H1 (cell line): ENCODE results near the gene JPT2. TPM values are rescaled to one million over a fixed set of nuclear protein-coding genes. Genes with fewer than 3 reads are reported as not detected.

Experiments used
- CTCF ChIA-PET: fragments of 300-600 bp; sonication (Branson Sonifier 250); formaldehyde crosslinking; loops from one replicate; lab custom pipeline; 2021; ENCODE audit not compliant: partially characterized antibody; lab: Charles Lee
- POLR2A ChIA-PET: fragments of 300-600 bp; sonication (Branson Sonifier 250); formaldehyde crosslinking; loops from one replicate; lab custom pipeline; 2021; ENCODE audit warnings: inconsistent platforms; ENCODE audit not compliant: partially characterized antibody; lab: Charles Lee
- DNase-seq, 2 experiments: peaks; one replicate each; pipeline versions ENCODE4 v3.0.0 to v3.0.0-alpha.2; 2010 to 2022; ENCODE audit warnings: low spot score in 2 of 2, low read depth in 1 of 2, mixed read lengths in 1 of 2
- FAIRE-seq: peaks from 2 replicates; lab custom pipeline; 2011; peaks lifted over from hg19 to GRCh38; lab: Jason Lieb, UNC
- H2AFZ ChIP-seq: 2 replicates; pipeline ENCODE4 v1.8.1; 2012; ENCODE audit warnings: low read length, inconsistent platforms
- H2AK5ac ChIP-seq: 2 replicates; pipeline ENCODE4 v1.6.1; 2013; ENCODE audit warnings: low read depth, low read length
- H2BK120ac ChIP-seq: replicated peaks from 2 replicates; pipeline ENCODE3; 2013; ENCODE audit warnings: low read depth, low read length, inconsistent platforms
- H2BK12ac ChIP-seq: 2 replicates; pipeline ENCODE4 v1.6.1; 2013; ENCODE audit warnings: low read depth, low read length
- H2BK15ac ChIP-seq: 2 replicates; pipeline ENCODE4 v1.6.1; 2013; ENCODE audit warnings: low read length
- H2BK20ac ChIP-seq: 2 replicates; pipeline ENCODE4 v1.6.1; 2013; ENCODE audit warnings: low read length
- H2BK5ac ChIP-seq: 2 replicates; pipeline ENCODE4 v1.6.1; 2013; ENCODE audit warnings: low read depth, low read length
- H3K14ac ChIP-seq: 2 replicates; pipeline ENCODE4 v1.6.1; 2013; ENCODE audit warnings: inconsistent platforms; ENCODE audit not compliant: insufficient read length
- H3K18ac ChIP-seq: 2 replicates; pipeline ENCODE4 v1.6.1; 2013; ENCODE audit warnings: low read length; ENCODE audit errors: extremely low read depth
- H3K23ac ChIP-seq: 2 replicates; pipeline ENCODE4 v1.6.1; 2013; ENCODE audit warnings: inconsistent platforms; ENCODE audit not compliant: insufficient read length
- H3K23me2 ChIP-seq: 2 replicates; pipeline ENCODE4 v1.6.1; 2013; ENCODE audit warnings: low read depth, low read length
- H3K27ac ChIP-seq: 2 replicates; pipeline ENCODE4 v1.6.1; 2011; ENCODE audit warnings: low read depth, low read length, inconsistent platforms
- H3K27me3 ChIP-seq, 4 experiments: replicated peaks in 1 of 4; 1 replicate in 1 of 4; 2 replicates in 3 of 4; pipeline versions ENCODE4 v1.6.1 to v1.8.1; 2011 to 2013; ENCODE audit warnings: low read length in 3 of 4, mild to moderate bottlenecking in 3 of 4, inconsistent platforms in 2 of 4, mixed read lengths in 2 of 4, moderate library complexity in 1 of 4; ENCODE audit not compliant: control insufficient read depth in 3 of 4, insufficient read depth in 3 of 4; ENCODE audit errors: extremely low read depth in 1 of 4
- H3K36me3 ChIP-seq, 4 experiments: 2 replicates each; pipeline versions ENCODE4 v1.6.1 to v1.8.1; 2011 to 2013; ENCODE audit warnings: mild to moderate bottlenecking in 4 of 4, low read length in 3 of 4, moderate library complexity in 2 of 4, control low read depth in 1 of 4, inconsistent platforms in 1 of 4; ENCODE audit not compliant: insufficient read depth in 4 of 4, control insufficient read depth in 2 of 4
- H3K4ac ChIP-seq: replicated peaks from 2 replicates; pipeline ENCODE3; 2013; ENCODE audit warnings: low read length, low read depth, mixed read lengths, inconsistent platforms; ENCODE audit not compliant: insufficient read length
- H3K4me1 ChIP-seq, 4 experiments: replicated peaks in 1 of 4; 1 replicate in 1 of 4; 2 replicates in 3 of 4; pipeline versions ENCODE4 v1.6.1 to v1.8.1; 2011 to 2013; ENCODE audit warnings: low read length in 3 of 4, inconsistent platforms in 2 of 4, mixed read lengths in 1 of 4; ENCODE audit not compliant: insufficient read depth in 4 of 4, control insufficient read depth in 3 of 4
- H3K4me2 ChIP-seq, 2 experiments: 2 replicates each; pipeline versions ENCODE4 v1.6.1 to v1.8.1; 2011 to 2013; ENCODE audit warnings: low read depth in 2 of 2, low read length in 2 of 2, control low read depth in 1 of 2, inconsistent platforms in 1 of 2, mild to moderate bottlenecking in 1 of 2; ENCODE audit not compliant: insufficient read depth in 1 of 2
- H3K4me3 ChIP-seq, 4 experiments: fragments of 200-600, 300-600 bp in 1 of 4; sonication (generic), shearing (Covaris generic), sonication (Bioruptor Twin) in 1 of 4; 2 replicates each; pipeline versions ENCODE4 v1.5.1 to v1.8.1; 2011 to 2016; ENCODE audit warnings: low read length in 4 of 4, low read depth in 3 of 4, control low read depth in 2 of 4, inconsistent platforms in 2 of 4, mild to moderate bottlenecking in 2 of 4, mixed read lengths in 1 of 4, moderate library complexity in 1 of 4; ENCODE audit not compliant: insufficient read depth in 2 of 4; ENCODE audit errors: extremely low read depth in 1 of 4
- H3K56ac ChIP-seq: replicated peaks from 2 replicates; pipeline ENCODE3; 2013; ENCODE audit warnings: low read depth, mild to moderate bottlenecking, mixed read lengths, low read length, inconsistent platforms; ENCODE audit not compliant: insufficient read length
- H3K79me1 ChIP-seq: 2 replicates; pipeline ENCODE4 v1.6.1; 2013; ENCODE audit warnings: low read depth, low read length, control low read depth
- H3K79me2 ChIP-seq, 2 experiments: 2 replicates each; pipeline versions ENCODE4 v1.6.1 to v1.8.1; 2012 to 2013; ENCODE audit warnings: low read length in 2 of 2, mild to moderate bottlenecking in 2 of 2, inconsistent platforms in 1 of 2; ENCODE audit not compliant: insufficient read depth in 2 of 2, control insufficient read depth in 1 of 2
- H3K9ac ChIP-seq, 4 experiments: replicated peaks in 1 of 4; 1 replicate in 1 of 4; 2 replicates in 3 of 4; pipeline versions ENCODE4 v1.6.1 to v1.8.1; 2011 to 2013; ENCODE audit warnings: low read depth in 3 of 4, low read length in 3 of 4, control low read depth in 2 of 4, mild to moderate bottlenecking in 2 of 4, moderate library complexity in 2 of 4, inconsistent platforms in 1 of 4; ENCODE audit errors: extremely low read depth in 1 of 4
- H3K9me3 ChIP-seq, 2 experiments: 2 replicates each; pipeline versions ENCODE4 v1.6.1 to v1.8.1; 2012 to 2013; ENCODE audit warnings: mild to moderate bottlenecking in 2 of 2, moderate library complexity in 2 of 2, control low read depth in 1 of 2, inconsistent platforms in 1 of 2, low read depth in 1 of 2, low read length in 1 of 2, mixed read lengths in 1 of 2; ENCODE audit not compliant: insufficient read depth in 2 of 2
- H4K20me1 ChIP-seq, 2 experiments: replicated peaks in 1 of 2; 2 replicates each; pipeline versions ENCODE3 to v1.8.1; 2011 to 2013; ENCODE audit warnings: inconsistent platforms in 2 of 2, low read length in 2 of 2, mild to moderate bottlenecking in 1 of 2; ENCODE audit not compliant: insufficient read depth in 2 of 2, control insufficient read depth in 1 of 2
- H4K5ac ChIP-seq: 2 replicates; pipeline ENCODE4 v1.6.1; 2013; ENCODE audit warnings: low read length, low read depth, mixed read lengths, inconsistent platforms; ENCODE audit not compliant: insufficient read length
- H4K8ac ChIP-seq: 2 replicates; pipeline ENCODE4 v1.8.0; 2013; ENCODE audit warnings: mild to moderate bottlenecking, moderate library complexity, low read length, inconsistent platforms; ENCODE audit not compliant: insufficient read depth; ENCODE audit errors: extremely low read depth
- H4K91ac ChIP-seq: replicated peaks from 2 replicates; pipeline ENCODE3; 2013; ENCODE audit warnings: low read length, mixed read lengths, inconsistent platforms; ENCODE audit not compliant: insufficient read length
- ASH2L ChIP-seq: fragments of 200-600, 300-600 bp; sonication (generic); IDR thresholded peaks from one replicate; pipeline ENCODE4 v1.7.1; 2017; ENCODE audit warnings: low read length
- BCL11A ChIP-seq, 2 experiments: IDR thresholded peaks; one replicate each; pipeline ENCODE4 v1.6.1; 2011; ENCODE audit warnings: low read depth in 2 of 2, low read length in 2 of 2, mild to moderate bottlenecking in 2 of 2
- CTCF ChIP-seq, 3 experiments: IDR thresholded peaks; 1 replicate in 2 of 3; 2 replicates in 1 of 3; pipeline versions ENCODE4 v1.5.1 to v1.6.1; 2011; ENCODE audit warnings: low read length in 3 of 3, mild to moderate bottlenecking in 3 of 3, inconsistent platforms in 2 of 3, low read depth in 1 of 3, moderate library complexity in 1 of 3; ENCODE audit not compliant: insufficient read depth in 1 of 3; ENCODE audit errors: control extremely low read depth in 1 of 3
- E2F6 ChIP-seq: IDR thresholded peaks from 2 replicates; pipeline ENCODE4 v1.6.1; 2012; ENCODE audit warnings: inconsistent platforms
- NANOG ChIP-seq: IDR thresholded peaks from 2 replicates; pipeline ENCODE4 v1.6.1; 2011; ENCODE audit warnings: low read length, low read depth, mild to moderate bottlenecking, inconsistent platforms; ENCODE audit not compliant: insufficient read depth, poor library complexity, severe bottlenecking
- NRF1 ChIP-seq: IDR thresholded peaks from 2 replicates; pipeline ENCODE4 v1.6.1; 2011; ENCODE audit warnings: mild to moderate bottlenecking, low read depth, low read length, improper control_type of control experiment
- SAP30 ChIP-seq: fragments of 300-600 bp; sonication (generic); IDR thresholded peaks from 2 replicates; pipeline ENCODE4 v1.7.1; 2012; ENCODE audit warnings: low read length, moderate library complexity, mild to moderate bottlenecking, inconsistent platforms; ENCODE audit not compliant: insufficient read depth, insufficient replicate concordance
- SP2 ChIP-seq: IDR thresholded peaks from 2 replicates; pipeline ENCODE4 v1.6.1; 2012; ENCODE audit warnings: mild to moderate bottlenecking, low read length, inconsistent platforms
- SP4 ChIP-seq: IDR thresholded peaks from 2 replicates; pipeline ENCODE4 v1.6.1; 2012; ENCODE audit warnings: low read length, inconsistent platforms
- WGBS, 2 experiments: shearing (Covaris generic) in 1 of 2; methylation state at CpG; one replicate each; pipeline versions ENCODE4 v1.1.6 to v1.1.7; 2013 to 2015; ENCODE audit warnings: low lambda C conversion rate in 2 of 2, mixed read lengths in 2 of 2, inconsistent platforms in 1 of 2, low coverage in 1 of 2, missing lambda C conversion rate in 1 of 2; ENCODE audit not compliant: insufficient replicate concordance in 2 of 2, insufficient coverage in 1 of 2, insufficient read length in 1 of 2; ENCODE audit errors: extremely low coverage in 1 of 2, missing lambda C conversion rate in 1 of 2; 5-methylcytosine and 5-hydroxymethylcytosine counted together
- polyA plus RNA-seq, 7 experiments: library from polyadenylated mRNA; depleted of rRNA in 3 of 7; stranded (reverse) in 5 of 7; unstranded in 2 of 7; fragments of >200 nt in 5 of 7; fragments of 200-250 nt in 2 of 7; gene quantifications; 1 replicate in 5 of 7; 2 replicates in 1 of 7; 4 replicates in 1 of 7; pipeline versions ENCODE4 v1.2.1 to v1.2.3, GENCODE V29; 2011 to 2013; ENCODE audit warnings: missing spikeins in 2 of 7, mixed read lengths in 2 of 7
- total RNA-seq: library from RNA; stranded (reverse); fragmentation: NEBNext Ultra II Directional; extraction: Animal tissue kit (Norgen Biotek cat#: 25700); gene quantifications from 2 replicates; pipeline ENCODE4 v1.2.1, GENCODE V29; 2021

Gene JPT2
- total and polyA plus RNA-seq, 2 of the 8 experiments (the other 6 are each of a cell fraction or from before 2014, with no cell fraction given): 67.6 to 197 TPM

GRCh38 chr16:1631931-1632637, 46.0 kb upstream of the JPT2 start:
- H3K9ac ChIP-seq: no peak overlapping the region
- CTCF ChIA-PET: interaction anchor here (1.2 kb wide), 1 partner anchor 14 kb away, joined by 4 read pairs; no protein-coding TSS in a partner anchor
- FAIRE-seq: no peak
- TF ChIP-seq E2F6 (no peak), SP4 (no peak), NANOG (no peak), CTCF (IDR thresholded peaks at IDR 0.05; ENCODE audit: control extremely low read depth in 1 of 3, insufficient read depth in 1 of 3, low read depth in 1 of 3, low read length in 3 of 3) (no peak), ASH2L (no peak), SP2 (no peak), BCL11A (IDR thresholded peaks at IDR 0.05; ENCODE audit: low read depth in 2 of 2, low read length in 2 of 2) (no peak), NRF1 (no peak), SAP30 (no peak)

More at GRCh38 chr16:1631931-1632637, 46.0 kb upstream of the JPT2 start:
- no peak overlapping the region for H3K14ac ChIP-seq
- no peak overlapping the region for H3K23ac ChIP-seq
- peaks cover 12 to 30% (median 14%) of the 10 kb centered on the region in 4 experiments; a peak in 5 of 8 replicates for H3K36me3 ChIP-seq
- no peaks in the 10 kb centered on the region for H3K23me2 ChIP-seq
- H3K4me3 ChIP-seq: no peak overlapping the region
- no peaks in the 10 kb centered on the region for H3K27me3 ChIP-seq
- H3K27ac ChIP-seq: no peak overlapping the region
- H2BK20ac ChIP-seq: no peak overlapping the region
- H3K18ac ChIP-seq: no peak overlapping the region
- H3K4me2 ChIP-seq: no peak overlapping the region
- H3K79me2 ChIP-seq: peaks cover 0 to 57% of the 10 kb centered on the region in 2 experiments; a peak in 2 of 4 replicates
- no peaks in the 10 kb centered on the region for H3K9me3 ChIP-seq
- H2BK5ac ChIP-seq: no peak overlapping the region; the same call in 1 of the 2 replicates
- peaks cover 26 to 28% of the 10 kb centered on the region in 2 experiments for H4K20me1 ChIP-seq
- POLR2A ChIA-PET: no interaction called here
- no peak overlapping the region for H4K5ac ChIP-seq
- no peak overlapping the region for H3K56ac ChIP-seq
- no peak overlapping the region for H2BK12ac ChIP-seq
- no peak overlapping the region for H2AFZ ChIP-seq
- no peaks in the 10 kb centered on the region for H3K4me1 ChIP-seq
- no peak overlapping the region for H2BK120ac ChIP-seq
- no peak overlapping the region for H4K91ac ChIP-seq
- peaks cover 26% of the 10 kb centered on the region for H3K79me1 ChIP-seq
- H3K4ac ChIP-seq: no peak overlapping the region
- H2BK15ac ChIP-seq: no peak overlapping the region
- H2AK5ac ChIP-seq: no peak overlapping the region
- 89% methylated on average over 18 of the region's 18 CpGs; no CpG with 5 or more reads in 1 of the 2 experiments for WGBS, 2 experiments
- no peak for DNase-seq
- no peak overlapping the region for H4K8ac ChIP-seq
